DOHH2 (cell line): ENCODE measurements around the gene S1PR1.

Source experiments
- H3F3A ChIP-seq: fragments of 200-600 bp; sonication (generic), shearing (Covaris generic); 2 replicates; pipeline ENCODE4 v1.6.0; 2016; ENCODE audit warnings: antibody characterized with exemption, mild to moderate bottlenecking; ENCODE audit not compliant: control insufficient read depth, insufficient read depth
- H3K27ac ChIP-seq: fragments of 200-600 bp; sonication (generic); 2 replicates; pipeline ENCODE4 v1.5.1; 2014; ENCODE audit warnings: low read depth, mild to moderate bottlenecking, low read length, moderate library complexity
- H3K27me3 ChIP-seq: fragments of 200-600 bp; sonication (generic); 2 replicates; pipeline ENCODE4 v1.6.1; 2014; ENCODE audit warnings: mild to moderate bottlenecking, low read length, mixed read lengths; ENCODE audit not compliant: control insufficient read depth
- H3K36me3 ChIP-seq: fragments of 200-600 bp; sonication (generic); 2 replicates; pipeline ENCODE4 v1.6.1; 2014; ENCODE audit warnings: mild to moderate bottlenecking, low read length, moderate library complexity, mixed read lengths; ENCODE audit not compliant: control insufficient read depth
- H3K4me1 ChIP-seq: fragments of 200-600 bp; sonication (generic); 2 replicates; pipeline ENCODE4 v1.6.1; 2014; ENCODE audit warnings: mild to moderate bottlenecking, low read length, mixed read lengths; ENCODE audit not compliant: control insufficient read depth
- H3K4me2 ChIP-seq: fragments of 200-600 bp; sonication (generic); 2 replicates; pipeline ENCODE4 v1.6.0; 2014; ENCODE audit warnings: mild to moderate bottlenecking, low read length, moderate library complexity
- H3K4me3 ChIP-seq: fragments of 200-600 bp; sonication (generic); 2 replicates; pipeline ENCODE4 v1.5.1; 2014; ENCODE audit warnings: mild to moderate bottlenecking, low read length, mixed read lengths
- H3K79me2 ChIP-seq: fragments of 200-600 bp; sonication (generic); 2 replicates; pipeline ENCODE4 v1.6.1; 2014; ENCODE audit warnings: mild to moderate bottlenecking, low read length, mixed read lengths; ENCODE audit not compliant: control insufficient read depth
- H3K9me2 ChIP-seq: fragments of 200-600 bp; sonication (generic); replicated peaks from 2 replicates; pipeline ENCODE4 v1.6.1; 2014; ENCODE audit warnings: mild to moderate bottlenecking, low read length, mixed read lengths; ENCODE audit not compliant: control insufficient read depth
- H3K9me3 ChIP-seq: fragments of 200-600 bp; sonication (generic); 2 replicates; pipeline ENCODE4 v1.6.1; 2014; ENCODE audit warnings: antibody characterized with exemption, low read length, mixed read lengths; ENCODE audit not compliant: control insufficient read depth, insufficient read depth
- H4K20me1 ChIP-seq: fragments of 200-600 bp; sonication (generic); 2 replicates; pipeline ENCODE4 v1.6.0; 2014; ENCODE audit warnings: low read depth, mild to moderate bottlenecking, antibody characterized with exemption, low read length, moderate library complexity; ENCODE audit not compliant: control insufficient read depth, insufficient read depth
- CTCF ChIP-seq: fragments of 200-600 bp; sonication (generic); IDR thresholded peaks from one replicate; pipeline ENCODE4 v1.5.1; 2014; ENCODE audit warnings: antibody characterized with exemption, mild to moderate bottlenecking, low read depth, low read length; ENCODE audit not compliant: poor library complexity, severe bottlenecking
- EZH2phosphoT487 ChIP-seq: fragments of 200-600 bp; sonication (generic); IDR thresholded peaks from 2 replicates; pipeline ENCODE4 v1.6.1; 2017; ENCODE audit warnings: borderline replicate concordance, mild to moderate bottlenecking, antibody characterized with exemption, low read length, moderate library complexity, mixed read lengths

S1PR1 gene

GRCh38 chr1:101257500-101258325 is 20.9 kb downstream of the S1PR1 start:
- Histone ChIP-seq H3K79me2 (no peaks in the 10 kb centered on the region), H3K4me2 (no peak overlapping the region), H3K36me3 (no peaks in the 10 kb centered on the region), H3K4me3 (no peak overlapping the region), H3K9me2 (no peaks in the 10 kb centered on the region), H3K27me3 (no peaks in the 10 kb centered on the region), H3K27ac (no peak overlapping the region), H3F3A (peaks cover 4% of the 10 kb centered on the region; the same call in 1 of the 2 replicates), H4K20me1 (no peaks in the 10 kb centered on the region), H3K9me3 (no peaks in the 10 kb centered on the region), H3K4me1 (peaks cover 27% of the 10 kb centered on the region)
- TF ChIP-seq EZH2phosphoT487: no peak
- TF ChIP-seq CTCF: no peak

- Histone ChIP-seq H3K9me3 (no peaks in the 10 kb centered on the region), H4K20me1 (no peaks in the 10 kb centered on the region), H3K27ac (no peak overlapping the region), H3K4me3 (no peak overlapping the region), H3K4me2 (no peak overlapping the region), H3K79me2 (no peaks in the 10 kb centered on the region), H3K9me2 (no peaks in the 10 kb centered on the region), H3K36me3 (no peaks in the 10 kb centered on the region), H3K4me1 (peaks cover 30% of the 10 kb centered on the region), H3K27me3 (no peaks in the 10 kb centered on the region), H3F3A (no peaks in the 10 kb centered on the region)
- TF ChIP-seq CTCF: no peak
- no peak for TF ChIP-seq EZH2phosphoT487
Observed at GRCh38 chr1:101259744-101260148, 22.9 kb downstream of the S1PR1 start.

GRCh38 chr1:101260556-101261350 is 23.9 kb downstream of the S1PR1 start:
- peaks cover 30% of the 10 kb centered on the region for H3K4me1 ChIP-seq
- H3K27me3 ChIP-seq: no peaks in the 10 kb centered on the region
- H3K9me3 ChIP-seq: no peaks in the 10 kb centered on the region
- H3K27ac ChIP-seq: no peak overlapping the region
- H3K79me2 ChIP-seq: no peaks in the 10 kb centered on the region
- H4K20me1 ChIP-seq: no peaks in the 10 kb centered on the region
- no peak for TF ChIP-seq CTCF
- no peak for TF ChIP-seq EZH2phosphoT487
- no peak overlapping the region for H3K4me2 ChIP-seq
- H3F3A ChIP-seq: no peaks in the 10 kb centered on the region
- H3K4me3 ChIP-seq: no peak overlapping the region
- no peaks in the 10 kb centered on the region for H3K9me2 ChIP-seq
- H3K36me3 ChIP-seq: no peaks in the 10 kb centered on the region
